GM23338 (cell line): ENCODE results near the gene APAF1. TPM values are rescaled to one million over a fixed set of nuclear protein-coding genes. Genes with fewer than 3 reads are reported as not detected.

Experiments used
- ATAC-seq: fragments of 200-7000 bp; cut with Tn5 transposase; 3 replicates; pipeline ENCODE4 v1.9.1; 2020
- DNase-seq: peaks from one replicate; pipeline ENCODE4 v3.0.0-alpha.2; 2015; ENCODE audit warnings: low spot score
- H2AFZ ChIP-seq: fragments of 200-600 bp; sonication (generic); 2 replicates; pipeline ENCODE4 v1.8.0; 2016; ENCODE audit warnings: antibody characterized with exemption, mild to moderate bottlenecking, moderate library complexity
- H3F3A ChIP-seq: fragments of 200-600 bp; sonication (generic); replicated peaks from 2 replicates; pipeline ENCODE4 v1.8.0; 2017; ENCODE audit warnings: antibody characterized with exemption, mixed run types, low read depth
- H3K27ac ChIP-seq: fragments of 200-600 bp; sonication (generic); 2 replicates; pipeline ENCODE4 v1.6.1; 2016; ENCODE audit warnings: low read depth
- H3K27me3 ChIP-seq: fragments of 200-600 bp; sonication (generic); 2 replicates; pipeline ENCODE4 v1.8.0; 2016; ENCODE audit warnings: mild to moderate bottlenecking, mixed run types, moderate library complexity; ENCODE audit not compliant: insufficient read depth
- H3K36me3 ChIP-seq: fragments of 200-600 bp; sonication (generic); 2 replicates; pipeline ENCODE4 v1.8.0; 2016; ENCODE audit warnings: mild to moderate bottlenecking; ENCODE audit not compliant: insufficient read depth
- H3K4me1 ChIP-seq: fragments of 200-600 bp; sonication (generic); 2 replicates; pipeline ENCODE4 v1.8.0; 2016; ENCODE audit warnings: mild to moderate bottlenecking, moderate library complexity; ENCODE audit not compliant: insufficient read depth
- H3K4me2 ChIP-seq: fragments of 200-600 bp; sonication (generic); 2 replicates; pipeline ENCODE4 v1.7.1; 2017; ENCODE audit warnings: mixed run types
- H3K4me3 ChIP-seq: fragments of 200-600 bp; sonication (generic); 2 replicates; pipeline ENCODE4 v1.6.1; 2016; ENCODE audit warnings: mixed run types
- H3K79me2 ChIP-seq: fragments of 200-600 bp; sonication (generic); replicated peaks from 2 replicates; pipeline ENCODE4 v1.8.0; 2017; ENCODE audit warnings: mild to moderate bottlenecking; ENCODE audit not compliant: insufficient read depth
- H3K9me2 ChIP-seq: fragments of 200-600 bp; sonication (generic); 2 replicates; pipeline ENCODE4 v1.8.0; 2017; ENCODE audit not compliant: insufficient read depth
- H4K20me1 ChIP-seq: fragments of 200-600 bp; sonication (generic); replicated peaks from 2 replicates; pipeline ENCODE4 v1.8.0; 2017; ENCODE audit warnings: mild to moderate bottlenecking; ENCODE audit not compliant: insufficient read depth
- H3K27ac Mint-ChIP-seq: 2 replicates; pipeline ENCODE4 v1.8.0; 2020; ENCODE audit warnings: inconsistent platforms, mild to moderate bottlenecking, moderate library complexity, mixed read lengths
- H3K27me3 Mint-ChIP-seq: 3 replicates; pipeline ENCODE4 v1.8.0; 2022; ENCODE audit warnings: low read depth, mild to moderate bottlenecking, moderate library complexity, mixed read lengths, inconsistent platforms; ENCODE audit not compliant: insufficient read depth, poor library complexity
- H3K36me3 Mint-ChIP-seq: 3 replicates; pipeline ENCODE4 v1.8.0; 2021; ENCODE audit warnings: low read depth, mild to moderate bottlenecking, inconsistent platforms, moderate library complexity, mixed read lengths
- H3K4me1 Mint-ChIP-seq: 3 replicates; pipeline ENCODE4 v1.8.0; 2020; ENCODE audit warnings: mild to moderate bottlenecking, inconsistent platforms, mixed read lengths
- H3K4me3 Mint-ChIP-seq: 3 replicates; pipeline ENCODE4 v1.8.0; 2021; ENCODE audit warnings: moderate library complexity, mild to moderate bottlenecking, inconsistent platforms, mixed read lengths
- H3K9me3 Mint-ChIP-seq: 3 replicates; pipeline ENCODE4 v1.8.0; 2020; ENCODE audit warnings: moderate library complexity, mild to moderate bottlenecking, inconsistent platforms, mixed read lengths
- CREB1 ChIP-seq: fragments of 250-450 bp; sonication (Bioruptor Pico); IDR thresholded peaks from 2 replicates; pipeline ENCODE4 v1.5.0; 2020; ENCODE audit warnings: low read depth, mild to moderate bottlenecking, moderate library complexity
- CTCF ChIP-seq, 2 experiments: fragments of 200-600 bp in 1 of 2; sonication (generic) in 1 of 2; conservative IDR thresholded peaks; 2 replicates each; pipeline versions ENCODE4 v1.5.1 to v1.6.1; 2016 to 2017; ENCODE audit warnings: antibody characterized with exemption in 2 of 2, low read depth in 2 of 2, mild to moderate bottlenecking in 2 of 2, moderate library complexity in 1 of 2
- ETS1 ChIP-seq: IDR thresholded peaks from 2 replicates; pipeline ENCODE4 v1.6.1; 2016; ENCODE audit warnings: antibody characterized with exemption
- EZH2 ChIP-seq: fragments of 200-600 bp; sonication (generic); IDR thresholded peaks from one replicate; pipeline ENCODE4 v1.8.0; 2017; ENCODE audit warnings: antibody characterized with exemption, mild to moderate bottlenecking, low read depth; ENCODE audit not compliant: unreplicated experiment
- EZH2phosphoT487 ChIP-seq: fragments of 200-600 bp; sonication (generic); IDR thresholded peaks from one replicate; pipeline ENCODE4 v1.8.1; 2018; ENCODE audit warnings: antibody characterized with exemption; ENCODE audit not compliant: unreplicated experiment
- JUNB ChIP-seq: IDR thresholded peaks from one replicate; pipeline ENCODE4 v1.6.1; 2016; ENCODE audit warnings: antibody characterized with exemption; ENCODE audit not compliant: unreplicated experiment
- NANOG ChIP-seq: IDR thresholded peaks from 2 replicates; pipeline ENCODE4 v1.6.1; 2016; ENCODE audit warnings: antibody characterized with exemption, borderline replicate concordance
- POLR2AphosphoS5 ChIP-seq: IDR thresholded peaks from 2 replicates; pipeline ENCODE4 v1.6.1; 2016; ENCODE audit warnings: antibody characterized with exemption, low read depth
- STAT1 ChIP-seq: IDR thresholded peaks from one replicate; pipeline ENCODE4 v1.6.1; 2016; ENCODE audit warnings: antibody characterized with exemption; ENCODE audit not compliant: unreplicated experiment
- ZNF114 ChIP-seq: fragments of 250-450 bp; sonication (Bioruptor Pico); IDR thresholded peaks from 2 replicates; pipeline ENCODE4 v1.5.0; 2020; ENCODE audit warnings: mild to moderate bottlenecking, moderate library complexity
- ZNF331 ChIP-seq: fragments of 250-450 bp; sonication (Bioruptor Pico); IDR thresholded peaks from 2 replicates; pipeline ENCODE4 v1.5.0; 2020; ENCODE audit warnings: low read depth, mild to moderate bottlenecking, moderate library complexity
- polyA plus RNA-seq: library from polyadenylated mRNA; unstranded; fragments of >200 nt; fragmentation: Nextera tagmentation; extraction: Ambion mirVana; gene quantifications from 2 replicates; pipeline ENCODE4 v1.2.1, GENCODE V29; 2016
- total RNA-seq: library from RNA; depleted of rRNA; stranded (reverse); fragments of >200 nt; shearing (Covaris generic); gene quantifications from 2 replicates; pipeline ENCODE4 v1.2.3, GENCODE V29; 2014
- TF ChIP-seq, protein P1 (sequence below): fragments of 250-450 bp; sonication (Bioruptor Pico); IDR thresholded peaks from 2 replicates; pipeline ENCODE4 v1.5.0; 2020; ENCODE audit warnings: mild to moderate bottlenecking, moderate library complexity
- TF ChIP-seq, protein P2 (sequence below): IDR thresholded peaks from one replicate; pipeline ENCODE4 v1.6.1; 2018; ENCODE audit warnings: antibody characterized with exemption; ENCODE audit not compliant: unreplicated experiment

The APAF1 gene
- total and polyA plus RNA-seq, 2 experiments from 2014 or later, result 12.0 to 31.2 TPM

DNA sequence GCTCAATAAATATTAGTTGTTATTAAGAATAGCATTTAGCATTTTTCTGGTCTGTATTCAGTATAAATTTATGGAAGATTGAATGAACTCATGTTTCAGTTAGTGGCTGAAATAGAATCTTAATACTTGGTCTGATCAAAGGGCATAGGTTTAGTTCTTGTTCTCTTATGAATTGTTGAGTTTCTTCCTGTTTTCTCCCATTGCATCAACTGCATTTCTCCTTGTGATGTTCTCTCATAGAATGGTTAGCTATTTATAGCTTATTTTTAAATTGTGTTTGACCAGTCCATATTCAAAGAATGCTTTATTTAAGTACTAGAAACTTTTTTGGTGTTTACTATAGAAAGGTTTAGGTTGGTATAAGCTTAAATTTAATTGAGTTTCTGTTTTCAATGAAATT, 29.8 kb downstream of the APAF1 start:
- no peaks in the 10 kb centered on the region for H3K4me1 Mint-ChIP-seq
- no peaks in the 10 kb centered on the region for H3K27me3 Mint-ChIP-seq
- no peak for DNase-seq
- no peaks in the 10 kb centered on the region for H3K27me3 ChIP-seq
- TF ChIP-seq STAT1 (no peak), POLR2AphosphoS5 (no peak), ETS1 (no peak), EZH2phosphoT487 (no peak), ZNF331 (CRISPR knock-in tag) (no peak), EZH2 (no peak), ZNF114 (CRISPR knock-in tag) (no peak), CTCF (conservative IDR thresholded peaks at IDR 0.05; ENCODE audit: low read depth in 2 of 2) (no peak), JUNB (no peak), CREB1 (CRISPR knock-in tag) (no peak), NANOG (no peak)
- TF ChIP-seq, protein P1, sequence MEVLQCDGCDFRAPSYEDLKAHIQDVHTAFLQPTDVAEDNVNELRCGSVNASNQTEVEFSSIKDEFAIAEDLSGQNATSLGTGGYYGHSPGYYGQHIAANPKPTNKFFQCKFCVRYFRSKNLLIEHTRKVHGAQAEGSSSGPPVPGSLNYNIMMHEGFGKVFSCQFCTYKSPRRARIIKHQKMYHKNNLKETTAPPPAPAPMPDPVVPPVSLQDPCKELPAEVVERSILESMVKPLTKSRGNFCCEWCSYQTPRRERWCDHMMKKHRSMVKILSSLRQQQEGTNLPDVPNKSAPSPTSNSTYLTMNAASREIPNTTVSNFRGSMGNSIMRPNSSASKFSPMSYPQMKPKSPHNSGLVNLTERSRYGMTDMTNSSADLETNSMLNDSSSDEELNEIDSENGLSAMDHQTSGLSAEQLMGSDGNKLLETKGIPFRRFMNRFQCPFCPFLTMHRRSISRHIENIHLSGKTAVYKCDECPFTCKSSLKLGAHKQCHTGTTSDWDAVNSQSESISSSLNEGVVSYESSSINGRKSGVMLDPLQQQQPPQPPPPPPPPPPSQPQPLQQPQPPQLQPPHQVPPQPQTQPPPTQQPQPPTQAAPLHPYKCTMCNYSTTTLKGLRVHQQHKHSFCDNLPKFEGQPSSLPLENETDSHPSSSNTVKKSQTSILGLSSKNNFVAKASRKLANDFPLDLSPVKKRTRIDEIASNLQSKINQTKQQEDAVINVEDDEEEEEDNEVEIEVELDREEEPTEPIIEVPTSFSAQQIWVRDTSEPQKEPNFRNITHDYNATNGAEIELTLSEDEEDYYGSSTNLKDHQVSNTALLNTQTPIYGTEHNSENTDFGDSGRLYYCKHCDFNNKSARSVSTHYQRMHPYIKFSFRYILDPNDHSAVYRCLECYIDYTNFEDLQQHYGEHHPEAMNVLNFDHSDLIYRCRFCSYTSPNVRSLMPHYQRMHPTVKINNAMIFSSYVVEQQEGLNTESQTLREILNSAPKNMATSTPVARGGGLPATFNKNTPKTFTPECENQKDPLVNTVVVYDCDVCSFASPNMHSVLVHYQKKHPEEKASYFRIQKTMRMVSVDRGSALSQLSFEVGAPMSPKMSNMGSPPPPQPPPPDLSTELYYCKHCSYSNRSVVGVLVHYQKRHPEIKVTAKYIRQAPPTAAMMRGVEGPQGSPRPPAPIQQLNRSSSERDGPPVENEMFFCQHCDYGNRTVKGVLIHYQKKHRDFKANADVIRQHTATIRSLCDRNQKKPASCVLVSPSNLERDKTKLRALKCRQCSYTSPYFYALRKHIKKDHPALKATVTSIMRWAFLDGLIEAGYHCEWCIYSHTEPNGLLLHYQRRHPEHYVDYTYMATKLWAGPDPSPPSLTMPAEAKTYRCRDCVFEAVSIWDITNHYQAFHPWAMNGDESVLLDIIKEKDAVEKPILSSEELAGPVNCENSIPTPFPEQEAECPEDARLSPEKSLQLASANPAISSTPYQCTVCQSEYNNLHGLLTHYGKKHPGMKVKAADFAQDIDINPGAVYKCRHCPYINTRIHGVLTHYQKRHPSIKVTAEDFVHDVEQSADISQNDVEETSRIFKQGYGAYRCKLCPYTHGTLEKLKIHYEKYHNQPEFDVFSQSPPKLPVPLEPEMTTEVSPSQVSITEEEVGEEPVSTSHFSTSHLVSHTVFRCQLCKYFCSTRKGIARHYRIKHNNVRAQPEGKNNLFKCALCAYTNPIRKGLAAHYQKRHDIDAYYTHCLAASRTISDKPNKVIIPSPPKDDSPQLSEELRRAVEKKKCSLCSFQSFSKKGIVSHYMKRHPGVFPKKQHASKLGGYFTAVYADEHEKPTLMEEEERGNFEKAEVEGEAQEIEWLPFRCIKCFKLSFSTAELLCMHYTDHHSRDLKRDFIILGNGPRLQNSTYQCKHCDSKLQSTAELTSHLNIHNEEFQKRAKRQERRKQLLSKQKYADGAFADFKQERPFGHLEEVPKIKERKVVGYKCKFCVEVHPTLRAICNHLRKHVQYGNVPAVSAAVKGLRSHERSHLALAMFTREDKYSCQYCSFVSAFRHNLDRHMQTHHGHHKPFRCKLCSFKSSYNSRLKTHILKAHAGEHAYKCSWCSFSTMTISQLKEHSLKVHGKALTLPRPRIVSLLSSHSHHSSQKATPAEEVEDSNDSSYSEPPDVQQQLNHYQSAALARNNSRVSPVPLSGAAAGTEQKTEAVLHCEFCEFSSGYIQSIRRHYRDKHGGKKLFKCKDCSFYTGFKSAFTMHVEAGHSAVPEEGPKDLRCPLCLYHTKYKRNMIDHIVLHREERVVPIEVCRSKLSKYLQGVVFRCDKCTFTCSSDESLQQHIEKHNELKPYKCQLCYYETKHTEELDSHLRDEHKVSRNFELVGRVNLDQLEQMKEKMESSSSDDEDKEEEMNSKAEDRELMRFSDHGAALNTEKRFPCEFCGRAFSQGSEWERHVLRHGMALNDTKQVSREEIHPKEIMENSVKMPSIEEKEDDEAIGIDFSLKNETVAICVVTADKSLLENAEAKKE (CRISPR knock-in tag), result no peak
- TF ChIP-seq, protein P2, sequence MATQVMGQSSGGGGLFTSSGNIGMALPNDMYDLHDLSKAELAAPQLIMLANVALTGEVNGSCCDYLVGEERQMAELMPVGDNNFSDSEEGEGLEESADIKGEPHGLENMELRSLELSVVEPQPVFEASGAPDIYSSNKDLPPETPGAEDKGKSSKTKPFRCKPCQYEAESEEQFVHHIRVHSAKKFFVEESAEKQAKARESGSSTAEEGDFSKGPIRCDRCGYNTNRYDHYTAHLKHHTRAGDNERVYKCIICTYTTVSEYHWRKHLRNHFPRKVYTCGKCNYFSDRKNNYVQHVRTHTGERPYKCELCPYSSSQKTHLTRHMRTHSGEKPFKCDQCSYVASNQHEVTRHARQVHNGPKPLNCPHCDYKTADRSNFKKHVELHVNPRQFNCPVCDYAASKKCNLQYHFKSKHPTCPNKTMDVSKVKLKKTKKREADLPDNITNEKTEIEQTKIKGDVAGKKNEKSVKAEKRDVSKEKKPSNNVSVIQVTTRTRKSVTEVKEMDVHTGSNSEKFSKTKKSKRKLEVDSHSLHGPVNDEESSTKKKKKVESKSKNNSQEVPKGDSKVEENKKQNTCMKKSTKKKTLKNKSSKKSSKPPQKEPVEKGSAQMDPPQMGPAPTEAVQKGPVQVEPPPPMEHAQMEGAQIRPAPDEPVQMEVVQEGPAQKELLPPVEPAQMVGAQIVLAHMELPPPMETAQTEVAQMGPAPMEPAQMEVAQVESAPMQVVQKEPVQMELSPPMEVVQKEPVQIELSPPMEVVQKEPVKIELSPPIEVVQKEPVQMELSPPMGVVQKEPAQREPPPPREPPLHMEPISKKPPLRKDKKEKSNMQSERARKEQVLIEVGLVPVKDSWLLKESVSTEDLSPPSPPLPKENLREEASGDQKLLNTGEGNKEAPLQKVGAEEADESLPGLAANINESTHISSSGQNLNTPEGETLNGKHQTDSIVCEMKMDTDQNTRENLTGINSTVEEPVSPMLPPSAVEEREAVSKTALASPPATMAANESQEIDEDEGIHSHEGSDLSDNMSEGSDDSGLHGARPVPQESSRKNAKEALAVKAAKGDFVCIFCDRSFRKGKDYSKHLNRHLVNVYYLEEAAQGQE, result no peak
- H3K79me2 ChIP-seq, result no peaks in the 10 kb centered on the region
- H3F3A ChIP-seq, result no peaks in the 10 kb centered on the region
- H3K4me3 ChIP-seq, result no peak overlapping the region
- no peaks in the 10 kb centered on the region for H3K36me3 ChIP-seq
- ATAC-seq, result no peak
- no peaks in the 10 kb centered on the region for H3K9me2 ChIP-seq
- H2AFZ ChIP-seq, result no peak overlapping the region
- H3K4me2 ChIP-seq, result no peak overlapping the region
- no peak overlapping the region for H3K4me3 Mint-ChIP-seq
- H3K27ac Mint-ChIP-seq, result no peak overlapping the region
- H3K36me3 Mint-ChIP-seq, result peaks cover 3% of the 10 kb centered on the region; the same call in 2 of the 3 replicates
- H3K4me1 ChIP-seq, result no peaks in the 10 kb centered on the region
- no peaks in the 10 kb centered on the region for H4K20me1 ChIP-seq
- no peak overlapping the region for H3K27ac ChIP-seq
- no peaks in the 10 kb centered on the region; the same call in 2 of the 3 replicates for H3K9me3 Mint-ChIP-seq
